ENCODE data around the gene GMFB.
A peak's percentile ranks its signal among the peaks of the same experiment; 100 is the strongest.
"Not testable (repeated sequence)": the region's sequence is repeated elsewhere in the genome, so short reads cannot be mapped to it uniquely, and the experiment has no call there.

GMFB gene

DNA sequence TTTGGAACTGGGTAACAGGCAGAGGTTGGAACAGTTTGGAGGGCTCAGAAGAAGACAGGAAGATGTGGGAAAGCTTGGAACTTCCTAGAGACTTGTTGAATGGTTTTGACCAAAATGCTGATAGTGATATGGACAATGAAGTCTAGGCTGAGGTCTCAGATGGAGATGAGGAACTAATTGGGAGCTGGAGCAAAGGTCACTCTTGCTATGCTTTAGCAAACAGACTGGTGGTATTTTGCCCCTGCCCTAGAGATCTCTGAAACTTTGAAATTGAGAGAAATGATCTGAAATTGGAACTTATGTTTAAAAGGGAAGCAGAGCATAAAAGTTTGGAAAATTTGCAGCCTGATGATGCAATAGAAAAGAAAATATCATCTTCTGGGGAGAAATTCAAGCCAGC lies 30.2 kb downstream of the GMFB start:
- not testable (repeated sequence) for DNase-seq (ENCODE audit: low spot score)

- no peak for DNase-seq (ENCODE audit: low spot score)
These were observed 31.2 kb downstream of the GMFB start for GRCh38 chr14:54457609-54457996.

- not testable (repeated sequence) for DNase-seq (ENCODE audit: low spot score)
These were observed 31.8 kb downstream of the GMFB start for GRCh38 chr14:54456820-54457608.

DNA sequence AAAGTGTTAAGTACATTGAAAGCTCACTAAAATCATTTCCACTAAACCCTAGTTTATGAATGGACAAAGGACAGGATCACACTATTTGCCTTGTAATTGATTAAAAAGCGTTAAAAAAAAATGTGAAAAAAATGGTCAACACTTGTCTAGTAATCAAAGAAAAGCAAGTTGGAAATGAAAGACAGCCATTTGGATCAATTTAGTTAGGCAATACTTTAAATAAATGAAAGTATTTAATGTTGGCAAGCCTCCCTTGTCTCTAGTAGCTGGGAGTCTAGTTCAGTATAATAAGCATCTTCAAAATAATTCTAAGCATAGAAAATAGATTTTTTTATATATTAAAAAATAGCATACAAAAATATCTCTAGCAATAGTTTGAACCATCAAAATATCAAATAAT lies 33.4 kb downstream of the GMFB start:
- DNase-seq (ENCODE audit: low spot score): no peak

- DNase-seq (ENCODE audit: low spot score): not testable (repeated sequence)
These were observed 34.8 kb downstream of the GMFB start for GRCh38 chr14:54453990-54454389.

DNA sequence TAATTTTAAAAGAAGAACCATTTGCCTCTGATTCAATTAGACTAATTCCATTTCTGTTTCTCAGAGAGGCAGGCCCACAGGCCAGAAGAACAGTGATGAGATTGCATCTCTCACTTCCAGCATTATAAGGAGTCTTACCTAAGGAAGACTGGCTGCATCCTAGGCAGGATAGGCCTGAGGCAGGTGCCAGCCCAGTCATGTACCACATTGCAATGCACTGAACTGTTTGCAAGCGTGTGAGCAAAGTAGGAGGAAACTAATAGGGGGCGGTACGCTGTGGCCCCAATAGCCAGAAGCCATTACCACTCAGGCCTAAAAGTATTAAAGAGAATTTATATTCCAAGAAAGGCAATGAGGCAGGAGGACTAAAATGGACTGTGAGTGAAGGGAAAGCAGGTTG lies 35.5 kb downstream of the GMFB start:
- no peak for DNase-seq (ENCODE audit: low spot score)

- DNase-seq (ENCODE audit: low spot score): no peak
These were observed 36.8 kb downstream of the GMFB start for GRCh38 chr14:54451961-54452360.

DNA sequence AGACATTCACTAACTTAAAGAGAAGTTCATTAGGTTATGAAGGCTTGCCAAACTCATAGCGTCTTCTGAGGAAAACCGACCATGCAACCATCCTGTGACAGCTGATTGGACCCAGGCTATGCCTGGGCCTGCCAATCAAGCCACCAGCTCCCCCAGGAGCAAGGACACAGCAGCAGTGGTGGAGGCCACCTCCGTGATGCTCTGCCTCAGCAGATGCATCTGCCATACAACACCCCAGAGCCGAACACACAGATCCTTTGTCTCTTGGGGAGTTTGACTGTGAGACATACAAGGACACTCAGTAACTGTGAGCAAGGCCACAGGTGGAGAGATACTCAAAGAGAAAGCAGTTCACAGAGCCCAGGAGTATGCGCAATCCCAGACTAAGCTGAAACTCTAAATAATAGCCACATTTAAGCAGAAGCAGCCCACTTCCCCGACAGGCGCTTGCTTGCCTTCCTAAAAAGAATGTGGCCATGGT lies 37.6 kb downstream of the GMFB start:
- no peak for DNase-seq (ENCODE audit: low spot score)

GRCh38 chr14:54450535-54450934 lies 38.2 kb downstream of the GMFB start:
- no peak for DNase-seq (ENCODE audit: low spot score)

- DNase-seq (ENCODE audit: low spot score): no peak
These were observed 41.5 kb downstream of the GMFB start for GRCh38 chr14:54447231-54447692.

- DNase-seq (ENCODE audit: low spot score): peak; percentile 26
These were observed 42.6 kb downstream of the GMFB start for GRCh38 chr14:54446161-54446693.

DNA sequence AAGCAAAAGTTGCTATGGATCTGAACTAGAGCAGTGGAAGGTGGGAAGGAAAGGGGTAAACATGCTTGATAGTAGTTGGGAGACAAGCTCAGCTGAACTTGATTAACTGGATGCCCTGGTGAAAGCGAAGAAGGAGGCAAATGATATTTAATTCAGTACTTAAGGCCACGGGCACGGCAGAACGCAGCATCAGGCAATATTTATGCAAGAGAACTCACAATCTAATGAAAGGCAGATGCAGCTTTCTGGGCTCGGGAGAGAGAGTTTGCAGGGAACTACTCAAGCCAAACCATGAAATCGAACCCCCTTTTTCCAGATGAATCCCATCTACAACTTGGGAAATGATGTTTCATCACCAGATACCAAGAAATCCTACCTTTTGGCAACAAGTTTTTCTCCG lies 44.1 kb downstream of the GMFB start:
- no peak for DNase-seq (ENCODE audit: low spot score)

- no peak for DNase-seq (ENCODE audit: low spot score)
These were observed 44.8 kb downstream of the GMFB start for GRCh38 chr14:54443981-54444380.

- not testable (repeated sequence) for DNase-seq (ENCODE audit: low spot score)
These were observed 45.8 kb downstream of the GMFB start for GRCh38 chr14:54442961-54443360.

GRCh38 chr14:54440873-54441868 lies 47.6 kb downstream of the GMFB start, which contains the start of gene CNIH1:
Gene CNIH1 (minus strand): TSS chr14:54441374. CDS start chr14:54441327, 47 bp downstream.
- peak; percentile 98 for DNase-seq (ENCODE audit: low spot score)

- DNase-seq (ENCODE audit: low spot score): no peak
These were observed 48.3 kb downstream of the GMFB start for GRCh38 chr14:54440476-54440872.

DNA sequence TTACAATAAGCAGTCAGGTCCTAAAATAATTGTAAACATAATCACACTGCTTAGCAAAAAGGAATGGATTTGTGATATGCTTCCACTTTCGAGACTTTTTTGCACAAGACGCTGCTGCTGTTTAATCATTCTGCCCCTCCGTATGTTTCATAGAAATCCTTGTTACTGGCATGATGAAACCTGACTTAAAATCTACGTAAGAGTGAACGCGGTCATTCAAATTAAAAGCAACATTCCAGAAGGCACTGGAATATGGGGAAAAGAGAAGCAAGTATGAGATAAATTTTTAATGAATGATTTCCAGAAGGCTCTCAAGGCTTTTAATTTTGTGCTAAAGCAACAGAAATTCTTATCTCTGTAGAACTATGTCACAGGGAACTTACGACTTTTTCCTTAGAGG lies 48.7 kb downstream of the GMFB start:
- no peak for DNase-seq (ENCODE audit: low spot score)

DNA sequence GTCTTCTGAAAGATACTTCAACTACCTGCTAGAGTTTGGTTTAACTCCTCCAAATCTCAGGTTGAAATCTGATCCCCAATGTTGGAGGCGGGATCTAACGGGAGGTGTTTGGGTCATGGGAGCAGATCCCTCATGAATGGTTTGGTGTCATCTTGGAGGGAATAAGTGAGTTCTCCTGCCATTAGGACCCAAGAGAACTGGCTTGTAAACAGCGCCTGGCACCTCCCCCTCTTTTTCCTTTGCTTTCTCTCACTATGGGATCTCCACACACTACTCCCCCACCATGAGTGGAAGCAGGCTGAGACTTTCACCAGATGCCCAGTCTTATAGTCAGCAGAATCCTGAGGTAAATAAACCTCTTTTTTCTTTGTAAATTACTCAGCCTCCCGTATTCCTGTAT lies 50.1 kb downstream of the GMFB start:
- no peak for DNase-seq (ENCODE audit: low spot score)

- DNase-seq (ENCODE audit: low spot score): not testable (repeated sequence)
These were observed 50.8 kb downstream of the GMFB start for GRCh38 chr14:54437954-54438353.

GRCh38 chr14:54435500-54435981 lies 53.2 kb downstream of the GMFB start:
- DNase-seq (ENCODE audit: low spot score): no peak

GRCh38 chr14:54428527-54428926 lies 60.3 kb downstream of the GMFB start:
- no peak for DNase-seq (ENCODE audit: low spot score)

- no peak for DNase-seq (ENCODE audit: low spot score)
These were observed 60.9 kb downstream of the GMFB start for GRCh38 chr14:54427871-54428270.

Data from iPS-NIHi11 (cell line).